ENCODE measurements around the gene PRDX2. TPM values are rescaled to one million over a fixed set of nuclear protein-coding genes. Genes with fewer than 3 reads are reported as not detected.

PRDX2 gene
- polyA plus RNA-seq, 1 experiment = 187 TPM

DNA sequence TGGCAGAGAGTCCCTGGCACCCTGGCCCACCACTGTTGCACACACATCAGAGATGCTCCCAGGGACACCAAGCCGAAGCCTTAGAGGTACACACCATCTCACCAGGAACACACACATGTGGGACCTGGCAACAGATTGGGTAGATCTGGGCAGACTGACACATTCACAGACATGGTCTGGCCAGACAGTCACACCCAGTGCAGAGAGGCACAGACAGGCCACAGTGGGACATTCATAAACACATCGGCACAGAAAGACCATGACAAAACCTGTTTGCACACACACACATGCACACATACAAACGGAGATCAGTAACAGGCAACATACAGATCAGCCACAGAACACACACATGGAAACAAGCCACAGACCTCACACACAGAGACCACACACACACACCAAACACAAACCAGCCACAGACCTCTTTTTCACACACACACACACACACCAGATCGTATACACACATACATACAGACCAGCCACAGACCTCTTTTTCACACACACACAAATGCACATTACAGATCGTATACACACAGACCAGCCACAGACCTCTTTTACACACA is 16.6 kb downstream of the PRDX2 start:
- H3K27ac ChIP-seq (ENCODE audit: low read depth, low read length) = peak overlapping the region; percentile 47
- H3K9me3 ChIP-seq (ENCODE audit: control insufficient read depth, insufficient read depth, low read length) = no peaks in the 10 kb centered on the region; the same call in 1 of the 2 replicates
- ChIA-PET CTCF (interaction anchor here (1.4 kb wide), 1 partner anchor 11 kb away, joined by 4 read pairs; no protein-coding TSS in a partner anchor), POLR2A (no interaction called here)
- TF ChIP-seq, protein P1, sequence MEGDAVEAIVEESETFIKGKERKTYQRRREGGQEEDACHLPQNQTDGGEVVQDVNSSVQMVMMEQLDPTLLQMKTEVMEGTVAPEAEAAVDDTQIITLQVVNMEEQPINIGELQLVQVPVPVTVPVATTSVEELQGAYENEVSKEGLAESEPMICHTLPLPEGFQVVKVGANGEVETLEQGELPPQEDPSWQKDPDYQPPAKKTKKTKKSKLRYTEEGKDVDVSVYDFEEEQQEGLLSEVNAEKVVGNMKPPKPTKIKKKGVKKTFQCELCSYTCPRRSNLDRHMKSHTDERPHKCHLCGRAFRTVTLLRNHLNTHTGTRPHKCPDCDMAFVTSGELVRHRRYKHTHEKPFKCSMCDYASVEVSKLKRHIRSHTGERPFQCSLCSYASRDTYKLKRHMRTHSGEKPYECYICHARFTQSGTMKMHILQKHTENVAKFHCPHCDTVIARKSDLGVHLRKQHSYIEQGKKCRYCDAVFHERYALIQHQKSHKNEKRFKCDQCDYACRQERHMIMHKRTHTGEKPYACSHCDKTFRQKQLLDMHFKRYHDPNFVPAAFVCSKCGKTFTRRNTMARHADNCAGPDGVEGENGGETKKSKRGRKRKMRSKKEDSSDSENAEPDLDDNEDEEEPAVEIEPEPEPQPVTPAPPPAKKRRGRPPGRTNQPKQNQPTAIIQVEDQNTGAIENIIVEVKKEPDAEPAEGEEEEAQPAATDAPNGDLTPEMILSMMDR (IDR thresholded peaks at IDR 0.05; ENCODE audit: low read depth, low read length) = no peak
- DNase-seq (ENCODE audit: low read depth, low spot score) = no peak
- H3K4me3 ChIP-seq (ENCODE audit: low read depth, low read length) = no peak overlapping the region
- H3K27me3 ChIP-seq (ENCODE audit: control insufficient read depth, insufficient read depth, low read length) = no peaks in the 10 kb centered on the region

DNA sequence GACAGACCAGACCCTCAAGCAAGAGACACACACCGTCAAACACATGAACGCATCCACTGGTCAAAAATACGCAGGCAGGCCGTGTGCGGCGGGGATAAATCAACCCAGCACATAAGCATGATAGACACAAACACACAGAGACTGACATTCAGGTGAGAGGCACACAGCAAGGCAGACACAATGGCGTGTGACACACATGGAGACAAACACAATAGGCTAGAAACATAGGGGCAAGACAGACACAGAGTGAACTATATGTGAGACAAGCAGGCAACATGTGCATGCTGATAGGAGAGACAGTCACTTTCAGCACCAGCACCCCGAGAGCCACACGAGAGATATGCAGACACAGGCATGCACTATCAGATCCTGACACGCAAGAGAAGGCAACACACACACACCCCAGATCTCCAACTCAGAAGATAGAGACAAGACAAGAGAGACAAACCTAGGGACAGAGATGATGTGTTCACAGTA is 17.2 kb downstream of the PRDX2 start:
- Histone ChIP-seq H3K9me3 (ENCODE audit: control insufficient read depth, insufficient read depth, low read length) (no peaks in the 10 kb centered on the region; the same call in 1 of the 2 replicates), H3K27ac (ENCODE audit: low read depth, low read length) (peak overlapping the region; percentile 47), H3K4me3 (ENCODE audit: low read depth, low read length) (no peak overlapping the region), H3K27me3 (ENCODE audit: control insufficient read depth, insufficient read depth, low read length) (no peaks in the 10 kb centered on the region)
- TF ChIP-seq, protein P1 (IDR thresholded peaks at IDR 0.05; ENCODE audit: low read depth, low read length) = no peak
- DNase-seq (ENCODE audit: low read depth, low spot score) = no peak
- CTCF ChIA-PET = no interaction called here
- POLR2A ChIA-PET = interaction anchor here (1.0 kb wide), 1 partner anchor 8 kb away, joined by 3 read pairs; no protein-coding TSS in a partner anchor

DNA sequence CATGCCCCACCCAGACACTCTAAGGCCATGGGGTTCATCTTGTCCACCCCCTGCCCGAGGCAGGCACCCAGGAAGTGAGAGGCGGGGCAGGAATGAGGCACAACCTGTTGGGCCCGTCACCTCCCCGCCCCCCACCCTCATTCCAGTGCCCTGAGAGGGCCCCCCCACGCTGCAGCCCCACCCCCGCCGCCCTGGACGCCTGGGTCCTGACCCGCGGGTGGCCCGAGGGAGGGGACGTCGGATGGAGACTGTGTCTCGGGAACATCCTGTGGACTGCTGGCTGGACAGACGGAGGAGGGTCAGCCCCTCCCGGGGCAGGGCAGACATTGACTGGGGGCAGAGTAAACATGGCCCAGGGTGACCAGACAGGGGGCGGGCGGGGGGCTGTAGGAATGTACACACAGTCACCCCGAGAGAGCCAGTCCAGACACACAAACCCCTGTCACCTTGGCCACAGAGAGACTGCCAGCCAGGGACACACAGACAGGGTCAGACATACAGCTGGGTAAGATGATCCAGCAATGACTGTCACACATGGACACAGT is 17.7 kb downstream of the PRDX2 start:
- no peak for DNase-seq (ENCODE audit: low read depth, low spot score)
- Histone ChIP-seq H3K9me3 (ENCODE audit: control insufficient read depth, insufficient read depth, low read length) (no peaks in the 10 kb centered on the region; the same call in 1 of the 2 replicates), H3K4me3 (ENCODE audit: low read depth, low read length) (no peak overlapping the region), H3K27ac (ENCODE audit: low read depth, low read length) (peak overlapping the region; percentile 83), H3K27me3 (ENCODE audit: control insufficient read depth, insufficient read depth, low read length) (no peaks in the 10 kb centered on the region)
- POLR2A ChIA-PET = interaction anchor here (1.0 kb wide), 1 partner anchor 9 kb away, joined by 3 read pairs; no protein-coding TSS in a partner anchor
- TF ChIP-seq, protein P1 (IDR thresholded peaks at IDR 0.05; ENCODE audit: low read depth, low read length) = no peak
- CTCF ChIA-PET = interaction anchor here (0.9 kb wide), 1 partner anchor 18 kb away, joined by 6 read pairs; no protein-coding TSS in a partner anchor

DNA sequence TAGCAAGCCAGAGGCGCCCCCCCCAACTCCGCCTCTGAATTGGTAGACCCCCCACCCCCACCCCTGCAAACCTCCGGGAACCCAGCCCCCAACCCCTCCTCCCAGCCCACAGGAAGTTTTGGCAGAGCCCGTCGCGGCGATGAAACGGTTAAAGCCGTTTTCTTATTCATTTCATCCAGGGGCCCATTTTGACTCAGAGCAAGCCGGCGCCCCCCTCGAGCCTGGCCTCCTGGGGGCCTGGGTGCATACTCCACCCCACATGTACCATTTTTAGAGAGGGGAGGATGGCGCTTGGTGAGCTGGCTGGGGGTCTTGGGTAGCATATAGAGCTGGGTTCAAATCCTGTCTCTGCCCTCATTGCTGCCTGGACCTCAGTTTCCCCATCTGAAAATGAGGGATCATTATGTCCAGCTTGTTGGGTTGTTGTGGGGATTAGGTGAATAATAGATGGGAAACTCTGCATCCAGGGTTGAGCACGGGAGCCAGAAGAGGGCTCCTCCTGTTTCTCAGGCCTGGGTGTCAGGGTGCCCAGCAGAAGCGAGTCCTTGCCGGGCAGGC is 18.2 kb downstream of the PRDX2 start:
- no peak for DNase-seq (ENCODE audit: low read depth, low spot score)
- Histone ChIP-seq H3K4me3 (ENCODE audit: low read depth, low read length) (peak overlapping the region; percentile 57), H3K9me3 (ENCODE audit: control insufficient read depth, insufficient read depth, low read length) (no peaks in the 10 kb centered on the region), H3K27me3 (ENCODE audit: control insufficient read depth, insufficient read depth, low read length) (no peaks in the 10 kb centered on the region), H3K27ac (ENCODE audit: low read depth, low read length) (peak overlapping the region; percentile 83)
- TF ChIP-seq, protein P1 (IDR thresholded peaks at IDR 0.05; ENCODE audit: low read depth, low read length) = no peak
- CTCF ChIA-PET = interaction anchor here (0.9 to 1.9 kb wide), 3 partner anchors 17 to 23 kb away, joined by 3 to 6 read pairs (median 5); no protein-coding TSS in a partner anchor
- POLR2A ChIA-PET = interaction anchor here (1.6 kb wide), 1 partner anchor 9 kb away, joined by 75 read pairs; the partner anchor contains the start of gene JUNB

Measured in AG04450 (cell line).